K562 (cell line): Measurements from ENCODE around the gene LTB4R2.

Experiments used
- ADNP ChIP-seq: fragments of 200-800 bp; sonication (Bioruptor generic); IDR thresholded peaks from 2 replicates; pipeline ENCODE4 v1.6.1; 2016; ENCODE audit warnings: missing genetic modification characterization, missing compliant biosample characterization
- BHLHE40 ChIP-seq: IDR thresholded peaks from 2 replicates; pipeline ENCODE4 v1.6.1; 2011; ENCODE audit warnings: low read length, improper control_type of control experiment
- CEBPB ChIP-seq: fragments of 450-650 bp; IDR thresholded peaks from 2 replicates; pipeline ENCODE4 v1.6.1; 2016; ENCODE audit warnings: missing genetic modification characterization, missing compliant biosample characterization
- CTCF ChIP-seq, 3 experiments: IDR thresholded peaks in 2 of 3; conservative IDR thresholded peaks in 1 of 3; 2 replicates each; pipeline ENCODE4 v1.5.1; 2011 to 2012; ENCODE audit warnings: low read length in 3 of 3, mild to moderate bottlenecking in 3 of 3, control low read depth in 2 of 3, improper control_type of control experiment in 1 of 3, inconsistent platforms in 1 of 3, low read depth in 1 of 3, mixed read lengths in 1 of 3, moderate library complexity in 1 of 3; ENCODE audit not compliant: insufficient read depth in 2 of 3
- DPF2 ChIP-seq: fragments of 450-650 bp; IDR thresholded peaks from 2 replicates; pipeline ENCODE4 v1.6.1; 2016
- HOMEZ ChIP-seq: fragments of 250-450 bp; sonication (Bioruptor Pico); IDR thresholded peaks from 2 replicates; pipeline ENCODE4 v1.4.0; 2020; ENCODE audit warnings: mild to moderate bottlenecking, moderate library complexity
- MYC ChIP-seq, 2 experiments: fragments of 250-450 bp in 1 of 2; sonication (Bioruptor Pico) in 1 of 2; IDR thresholded peaks; 2 replicates each; pipeline versions ENCODE4 v1.5.1 to v1.6.1; 2012 to 2021; ENCODE audit warnings: low read depth in 2 of 2, borderline replicate concordance in 1 of 2, improper control_type of control experiment in 1 of 2, low read length in 1 of 2, mild to moderate bottlenecking in 1 of 2, moderate library complexity in 1 of 2
- NFATC3 ChIP-seq: fragments of 450-650 bp; IDR thresholded peaks from 2 replicates; pipeline ENCODE4 v1.6.1; 2017; ENCODE audit warnings: mild to moderate bottlenecking
- SNIP1 ChIP-seq: fragments of 450-650 bp; IDR thresholded peaks from 2 replicates; pipeline ENCODE4 v1.7.1; 2017; ENCODE audit warnings: low read depth, mild to moderate bottlenecking
- THRB ChIP-seq: fragments of 450-650 bp; formaldehyde crosslinking; conservative IDR thresholded peaks from 2 replicates; pipeline ENCODE4 v1.4.0; 2022; ENCODE audit warnings: mild to moderate bottlenecking, missing genetic modification characterization
- ZEB2 ChIP-seq: fragments of 450-650 bp; IDR thresholded peaks from 2 replicates; pipeline ENCODE4 v1.6.1; 2016
- ZNF133 ChIP-seq: fragments of 250-450 bp; sonication (Bioruptor Pico); IDR thresholded peaks from 2 replicates; pipeline ENCODE4 v1.4.0; 2020; ENCODE audit warnings: mild to moderate bottlenecking
- ZNF583 ChIP-seq: fragments of 250-450 bp; sonication (Bioruptor Pico); IDR thresholded peaks from 2 replicates; pipeline ENCODE4 v1.4.0; 2020

- TF ChIP-seq HOMEZ (no peak), MYC (IDR thresholded peaks at IDR 0.05; ENCODE audit: low read depth, low read length) (no peak), MYC (CRISPR knock-in tag; IDR thresholded peaks at IDR 0.05; ENCODE audit: borderline replicate concordance, low read depth) (no peak), CTCF (IDR thresholded peaks at IDR 0.05 in 2 of 3, conservative IDR thresholded peaks at IDR 0.05 in 1 of 3; ENCODE audit: insufficient read depth in 2 of 3, low read depth in 1 of 3, low read length in 3 of 3) (no peak), ZNF583 (CRISPR knock-in tag) (no peak), THRB (no peak), ZEB2 (no peak), ADNP (tag) (no peak), NFATC3 (no peak), CEBPB (no peak), DPF2 (no peak), ZNF133 (no peak), SNIP1 (no peak), BHLHE40 (no peak)
Observed at GRCh38 chr14:24349742-24350141, 39.8 kb downstream of the LTB4R2 start.
